GM18873 (cell line): Measurements from ENCODE around the gene ARID1A.
"Not testable (repeated sequence)": the region's sequence is repeated elsewhere in the genome, so short reads cannot be mapped to it uniquely, and the experiment has no call there.

Experiments used
- ATAC-seq: cut with Tn5 transposase; IDR thresholded peaks from one replicate; pipeline ENCODE4 v1.9.1; 2021; ENCODE audit warnings: mild to moderate bottlenecking, moderate library complexity, moderate number of reproducible peaks; ENCODE audit not compliant: unreplicated experiment, low FRiP score

ARID1A gene

DNA sequence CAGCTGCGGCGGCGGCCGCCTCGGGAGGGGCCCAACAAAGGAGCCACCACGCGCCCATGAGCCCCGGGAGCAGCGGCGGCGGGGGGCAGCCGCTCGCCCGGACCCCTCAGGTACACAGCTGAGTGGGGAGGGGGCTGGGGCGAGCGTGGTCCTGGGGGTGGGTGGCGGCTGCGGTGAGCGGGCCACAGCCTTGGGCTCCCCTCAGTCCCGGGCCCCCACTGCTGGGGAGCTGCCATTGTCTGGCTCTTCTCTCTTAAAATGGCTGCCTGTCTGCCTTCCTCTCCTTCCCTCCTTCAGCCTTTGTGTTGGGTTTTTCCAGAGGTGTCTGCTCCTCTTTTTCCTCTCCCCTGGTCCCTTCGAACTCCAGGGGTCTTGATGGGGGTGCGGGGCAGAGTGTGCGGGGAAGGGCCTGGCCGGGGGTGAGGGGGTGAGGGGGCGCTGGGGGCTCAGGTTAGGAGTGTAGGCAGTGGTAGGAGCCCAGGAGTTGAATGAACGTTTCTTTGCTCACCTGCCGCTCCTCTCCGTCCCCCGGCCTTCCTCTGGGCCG is 1.7 kb downstream of the ARID1A start:
- no peak for ATAC-seq

DNA sequence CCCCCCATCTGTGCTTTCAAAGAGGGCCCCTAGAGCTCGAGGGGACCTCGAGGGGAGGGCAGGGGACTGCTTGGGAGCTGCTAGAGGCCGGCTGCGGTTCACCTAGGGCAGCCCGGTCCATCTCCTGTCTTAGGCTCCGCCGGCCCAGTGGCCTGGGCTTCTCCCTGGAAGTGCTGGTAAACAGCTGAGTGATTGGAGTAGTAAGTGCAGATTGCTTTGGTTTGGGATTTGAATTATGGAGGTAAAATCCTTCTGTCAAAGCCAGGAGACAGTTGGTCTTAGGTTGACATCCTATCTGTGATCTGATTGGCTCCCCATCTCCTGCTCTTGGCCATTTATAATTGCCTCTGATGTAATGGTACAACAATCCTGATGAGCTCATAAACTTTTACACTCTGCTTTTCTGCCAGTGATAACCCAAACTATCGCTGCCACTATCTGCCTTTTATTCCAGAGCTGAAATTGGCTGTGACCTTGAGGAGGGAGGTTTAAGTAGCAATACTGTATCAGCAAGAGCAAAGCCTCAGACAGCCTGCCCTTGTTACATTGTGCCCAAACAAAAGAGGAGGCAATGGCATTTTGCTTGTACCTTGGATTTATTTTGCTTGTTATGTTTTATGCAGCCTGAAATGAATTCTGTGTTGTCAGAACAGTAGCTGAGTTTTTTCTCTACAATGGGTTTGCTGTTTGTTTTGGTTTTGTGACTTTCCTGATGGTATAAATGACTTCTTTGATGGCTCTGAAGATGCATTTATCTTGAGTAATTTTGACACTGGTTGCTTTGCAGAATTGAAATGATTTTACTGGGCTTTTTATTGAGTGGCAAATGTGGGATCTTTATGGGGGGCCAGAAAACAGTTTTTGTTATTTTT is 2.4 kb downstream of the ARID1A start:
- no peak for ATAC-seq

DNA sequence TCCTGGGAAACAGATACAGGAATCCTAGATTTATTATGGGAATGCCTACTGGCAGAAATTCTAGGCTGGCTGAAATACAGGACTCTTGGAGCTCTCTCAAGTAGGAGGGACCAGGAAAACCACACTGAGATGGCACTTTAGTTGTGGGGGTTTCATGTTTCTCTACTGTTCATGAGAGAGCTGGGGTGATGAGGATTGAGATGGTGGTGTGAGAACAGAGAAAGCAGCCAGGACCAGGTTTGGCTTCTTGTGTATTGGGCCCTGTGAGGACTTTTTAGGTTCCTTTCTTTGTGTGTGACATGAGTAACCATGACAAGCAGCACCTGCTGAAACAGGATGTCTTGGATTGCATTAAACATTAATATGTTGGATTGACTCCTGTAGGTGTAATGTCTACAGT is 4.9 kb downstream of the ARID1A start:
- ATAC-seq: no peak

DNA sequence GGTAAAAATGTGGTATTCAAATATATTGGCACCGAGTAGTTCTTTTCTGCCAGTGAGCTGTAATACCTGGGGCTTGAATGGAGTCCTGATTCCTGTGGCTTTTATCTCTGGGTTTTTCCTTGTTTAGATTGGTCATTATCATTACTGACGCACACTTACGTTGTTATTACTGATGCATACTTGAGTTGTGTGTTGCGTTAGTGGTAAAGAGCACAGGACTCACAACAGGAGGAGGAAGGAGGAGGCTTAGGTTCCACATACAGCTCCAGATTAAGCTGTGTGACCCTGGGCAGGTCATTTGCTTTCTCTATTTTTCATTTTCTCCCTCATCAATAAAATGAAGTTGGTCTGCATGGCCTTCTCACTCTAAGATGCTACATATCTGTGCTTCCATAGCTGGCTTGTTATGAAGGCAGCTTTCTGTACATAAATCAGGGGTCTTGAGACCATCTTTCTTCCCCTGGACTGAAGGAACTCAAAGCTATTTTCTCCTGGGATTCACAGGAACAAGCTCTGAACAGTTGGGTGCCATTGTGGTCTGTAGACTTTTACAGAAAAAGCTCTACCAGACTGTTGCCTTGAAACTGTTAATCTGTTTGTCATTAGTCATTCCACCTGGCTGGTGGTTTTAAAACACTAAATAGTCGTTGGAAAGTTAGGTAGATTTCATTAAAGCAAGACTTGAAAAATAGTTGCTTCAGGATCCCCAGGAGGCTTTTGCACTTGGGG is 5.6 kb downstream of the ARID1A start:
- ATAC-seq: no peak

DNA sequence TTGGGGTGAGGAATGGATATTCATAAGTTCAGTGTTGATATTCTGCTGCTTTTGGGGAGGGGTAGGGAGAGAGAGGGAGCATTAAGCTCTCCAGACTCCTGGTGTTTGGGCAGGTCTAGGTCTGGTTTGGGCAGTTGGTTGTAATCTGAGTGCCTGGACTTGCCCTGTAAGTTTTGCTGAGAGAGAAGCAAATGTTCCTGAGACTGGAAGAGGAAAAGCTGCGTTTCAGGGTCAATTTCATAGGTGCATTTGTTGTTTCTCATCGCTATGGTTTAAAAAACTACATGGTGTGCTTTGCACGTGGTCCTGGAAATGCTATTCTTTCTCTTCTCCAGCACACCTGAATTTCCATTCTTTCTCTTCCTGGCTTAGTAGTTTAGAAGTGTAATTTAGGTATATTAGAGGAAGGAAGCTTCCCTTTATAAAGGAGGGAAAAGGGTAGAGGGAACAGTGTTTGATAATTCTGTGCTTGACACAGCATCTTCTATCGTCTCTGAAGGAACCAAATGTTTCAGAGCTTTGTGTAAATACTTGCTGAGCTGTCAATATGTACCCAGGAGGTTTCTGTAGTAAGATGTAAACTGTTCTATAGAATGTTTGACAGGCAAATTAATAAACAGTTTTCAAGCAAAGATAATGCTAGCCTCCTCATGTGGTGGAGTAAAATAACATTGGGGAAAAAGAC is 6.3 kb downstream of the ARID1A start:
- ATAC-seq: no peak

DNA sequence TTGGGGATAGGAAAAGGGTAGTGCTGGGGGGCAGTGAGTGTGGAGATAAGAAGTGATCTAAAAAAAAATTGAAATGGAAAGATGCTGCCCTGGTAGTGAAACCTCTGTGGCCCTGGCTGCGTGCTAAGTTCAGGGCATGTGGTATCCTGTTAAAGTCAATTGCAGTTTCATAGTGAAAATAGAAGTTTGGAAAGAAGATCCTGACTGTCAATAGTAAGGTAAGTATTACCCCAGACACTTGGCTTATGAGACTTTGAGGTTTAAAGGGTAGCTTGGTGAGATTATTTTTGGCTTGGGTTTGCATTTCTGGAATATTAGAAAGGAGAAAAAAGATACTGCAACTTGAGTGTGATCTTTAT is 6.8 kb downstream of the ARID1A start:
- ATAC-seq: no peak

DNA sequence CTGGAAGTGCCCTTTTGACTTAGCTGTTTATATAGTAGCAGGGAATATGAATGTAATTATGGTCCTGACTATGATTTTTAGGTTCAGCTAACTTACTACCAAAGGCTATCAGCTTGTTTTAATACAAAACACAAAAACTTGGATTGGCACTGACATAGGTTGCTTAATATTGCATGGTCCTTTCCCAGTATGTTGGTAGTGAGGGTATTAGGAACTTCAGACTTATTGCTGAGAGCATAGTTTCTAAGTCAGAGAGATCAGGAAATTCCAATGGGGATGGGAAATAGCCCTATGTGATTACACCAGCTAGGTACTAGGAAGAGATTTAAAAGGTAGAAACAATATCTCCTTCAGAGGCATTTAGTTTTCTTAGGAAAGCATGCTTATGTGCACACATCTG is 7.7 kb downstream of the ARID1A start:
- ATAC-seq: no peak

DNA sequence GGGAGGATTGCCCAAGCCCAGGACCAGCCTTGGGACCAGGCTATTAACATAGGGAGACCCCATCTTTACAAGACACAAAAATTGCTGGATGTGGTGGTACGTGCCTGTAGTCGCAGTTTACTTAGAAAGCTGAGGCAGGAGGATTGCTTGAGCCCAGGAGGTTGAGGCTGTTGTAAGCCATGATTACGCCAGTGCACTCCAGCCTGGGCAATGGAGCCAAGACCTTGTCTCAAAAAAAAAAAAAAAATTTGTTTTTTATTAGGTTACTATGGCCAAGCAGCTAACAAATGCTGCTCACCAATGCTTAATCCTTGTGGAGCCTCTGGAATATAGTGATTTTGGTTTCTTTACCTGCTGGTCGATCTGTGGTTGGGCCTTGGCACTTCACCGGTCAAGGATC is 8.8 kb downstream of the ARID1A start:
- ATAC-seq: no peak

DNA sequence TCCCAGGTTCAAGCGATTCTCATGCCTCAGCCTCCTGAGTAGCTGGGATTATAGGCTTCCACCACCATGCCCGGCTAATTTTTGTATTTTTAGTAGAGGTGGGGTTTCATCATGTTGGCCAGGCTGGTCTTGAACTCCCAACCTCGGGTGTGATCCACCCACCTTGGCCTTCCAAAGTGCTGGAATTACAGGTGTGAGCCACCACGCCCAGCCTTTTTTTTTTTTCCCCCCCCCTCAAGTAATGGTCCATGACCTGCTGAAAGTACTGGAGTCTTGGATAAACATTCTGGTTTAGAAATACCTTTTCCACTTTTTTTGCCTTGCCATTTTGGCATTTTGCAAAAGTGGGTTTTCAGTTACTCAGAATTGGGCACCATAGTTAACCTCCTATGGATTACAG is 9.4 kb downstream of the ARID1A start:
- not testable (repeated sequence) for ATAC-seq

DNA sequence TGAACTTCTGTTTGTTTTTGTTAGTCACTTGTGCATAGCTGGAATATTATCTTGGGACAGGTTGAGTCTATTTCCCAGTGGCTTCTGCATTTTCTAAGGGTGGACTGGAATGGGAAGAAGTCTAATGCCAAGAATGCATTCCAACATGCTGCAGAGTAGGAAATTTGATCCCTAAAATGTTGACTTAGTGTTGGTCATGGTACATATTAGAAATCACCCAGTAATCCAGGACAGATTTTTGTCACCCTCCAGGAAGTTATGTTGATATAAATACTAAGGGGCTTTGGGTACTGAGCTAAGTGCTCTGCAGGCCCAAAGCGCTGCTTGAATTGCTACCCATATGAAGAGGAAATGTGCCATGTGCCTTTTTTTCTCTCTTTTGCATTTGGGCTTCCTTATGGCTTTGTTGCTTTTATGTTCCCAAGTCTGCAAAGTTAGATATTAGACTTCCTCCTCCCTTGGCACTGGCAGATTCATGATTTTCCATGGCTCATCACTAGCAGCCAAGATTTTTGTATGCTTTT is 10.0 kb downstream of the ARID1A start:
- ATAC-seq: no peak

DNA sequence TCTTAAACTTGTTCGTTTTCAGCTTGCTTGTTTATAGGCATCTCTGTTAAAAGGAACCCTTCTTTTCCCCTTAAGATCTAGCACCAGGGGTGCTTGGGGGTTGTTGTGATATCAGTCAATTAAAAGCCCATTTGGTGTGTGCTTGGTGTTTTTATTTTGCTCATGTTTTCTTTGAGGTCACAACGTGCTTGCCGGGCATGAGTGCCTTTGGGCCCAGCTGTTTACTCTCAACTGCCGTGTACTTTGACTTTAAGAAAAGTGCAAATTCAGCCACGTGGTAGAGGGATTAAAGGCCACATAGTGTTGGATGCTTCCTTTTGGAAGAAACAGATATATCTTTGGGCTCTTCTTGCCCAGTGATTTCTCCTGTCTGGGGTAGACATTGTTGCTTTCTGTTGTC is 10.5 kb downstream of the ARID1A start:
- ATAC-seq: no peak

DNA sequence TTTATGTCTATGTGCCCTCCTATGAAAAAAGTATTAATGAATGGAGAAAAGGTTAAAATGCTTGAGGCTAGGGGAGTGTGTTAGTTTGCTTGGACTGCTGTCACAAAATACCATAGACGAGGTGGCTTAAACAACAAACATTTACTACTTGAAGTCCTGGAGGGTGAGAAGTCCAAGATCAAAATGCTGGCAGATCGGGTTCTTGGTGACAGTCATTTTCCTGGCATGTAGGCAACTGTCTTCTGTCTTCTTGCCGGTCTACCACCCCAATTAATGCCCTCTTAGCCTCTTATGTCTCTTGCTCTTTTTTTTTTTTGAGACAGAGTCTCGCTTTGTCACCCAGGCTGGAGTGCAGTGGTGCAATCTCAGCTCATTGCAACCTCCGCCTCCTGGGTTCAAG is 15.0 kb downstream of the ARID1A start:
- no peak for ATAC-seq

DNA sequence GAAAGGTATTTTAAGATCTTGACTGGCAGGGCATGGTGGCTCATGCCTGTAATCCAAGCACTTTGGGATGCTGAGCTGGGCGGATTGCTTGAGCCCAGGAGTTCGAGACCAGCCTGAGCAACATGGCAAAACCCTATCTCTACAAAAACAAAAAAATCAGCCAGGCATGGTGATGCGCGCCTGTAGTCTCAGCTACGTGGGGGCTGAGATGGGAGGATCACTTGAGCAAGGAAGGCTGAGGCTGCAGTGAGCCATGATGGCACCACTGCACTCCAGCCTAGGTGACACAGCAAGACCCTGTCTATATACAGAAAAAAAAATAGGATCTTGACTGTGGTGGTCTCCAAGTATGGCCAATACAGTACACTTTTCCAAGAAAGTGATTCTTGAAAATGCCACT is 16.0 kb downstream of the ARID1A start:
- no peak for ATAC-seq

DNA sequence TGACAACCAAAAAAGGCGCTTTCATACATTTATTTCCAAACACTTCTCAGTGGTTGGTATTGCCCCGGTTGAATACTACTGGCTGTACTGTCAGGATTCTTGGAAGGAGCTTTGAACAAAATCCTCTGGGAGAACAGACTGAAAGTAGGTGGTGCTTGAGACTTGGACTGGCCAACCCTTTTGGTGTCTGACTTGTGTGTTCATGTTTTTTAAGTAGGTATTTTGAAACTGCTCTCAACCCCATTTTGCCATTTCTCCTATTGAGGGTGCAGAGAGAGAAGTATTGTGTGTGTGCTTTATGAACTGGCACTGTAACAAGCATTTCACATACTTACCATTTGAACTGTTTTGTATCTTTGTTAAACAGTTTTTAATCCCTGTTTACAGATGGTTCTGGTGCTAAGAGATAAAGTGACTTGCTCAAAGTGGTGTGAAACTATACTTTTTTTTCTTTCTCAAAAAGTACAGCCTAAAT is 21.2 kb downstream of the ARID1A start:
- no peak for ATAC-seq

DNA sequence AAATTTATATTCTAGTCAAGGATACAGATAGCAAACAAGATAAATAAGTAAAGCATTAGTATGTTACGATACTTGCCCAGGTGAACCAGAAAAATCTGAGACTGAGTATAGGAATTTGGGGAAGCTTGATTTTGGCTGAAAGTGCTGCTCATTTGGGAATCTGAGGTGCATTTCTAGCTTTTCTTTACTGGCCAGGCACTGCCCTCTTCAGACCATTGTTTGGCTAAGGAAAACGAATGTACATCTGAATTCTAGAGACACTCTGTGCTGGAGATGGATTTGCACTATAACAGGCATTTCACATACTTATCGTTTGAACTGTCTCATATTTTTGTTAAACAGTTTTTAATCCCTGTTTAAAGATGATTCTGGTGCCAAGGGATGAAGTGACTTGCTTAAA is 23.4 kb downstream of the ARID1A start:
- ATAC-seq: no peak

DNA sequence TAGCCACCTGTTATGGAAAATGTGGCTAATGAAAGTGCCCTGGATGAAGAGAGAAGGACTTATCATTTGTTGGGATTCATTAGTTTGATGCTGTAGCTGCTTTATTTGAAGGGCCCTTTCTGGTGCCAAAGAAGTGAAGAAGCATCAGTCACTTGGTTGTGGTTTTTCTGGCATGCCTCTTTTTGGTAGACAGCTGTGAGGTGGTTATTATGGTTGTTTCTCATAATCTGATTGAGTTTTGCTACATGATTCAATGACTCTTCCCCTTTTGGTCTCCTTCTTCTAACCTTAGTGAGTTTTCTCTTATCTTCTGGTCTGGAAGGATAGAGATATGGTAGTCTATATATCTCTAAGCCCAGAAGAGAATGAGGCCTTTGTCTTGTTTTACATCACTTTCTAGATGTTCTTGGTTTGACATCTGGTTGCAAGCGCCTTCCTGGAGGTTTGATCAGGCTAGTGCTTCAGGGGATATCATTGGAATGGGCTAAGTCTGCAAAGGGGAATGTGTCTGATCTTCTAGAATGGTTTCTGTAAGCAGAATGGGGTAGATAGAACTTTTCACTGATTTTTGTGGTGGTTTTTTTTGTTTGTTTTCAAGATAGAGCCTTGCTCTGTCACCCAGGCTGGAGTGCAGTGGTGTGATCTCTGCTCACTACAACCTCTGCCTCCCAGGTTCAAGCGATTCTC is 26.0 kb downstream of the ARID1A start:
- no peak for ATAC-seq

DNA sequence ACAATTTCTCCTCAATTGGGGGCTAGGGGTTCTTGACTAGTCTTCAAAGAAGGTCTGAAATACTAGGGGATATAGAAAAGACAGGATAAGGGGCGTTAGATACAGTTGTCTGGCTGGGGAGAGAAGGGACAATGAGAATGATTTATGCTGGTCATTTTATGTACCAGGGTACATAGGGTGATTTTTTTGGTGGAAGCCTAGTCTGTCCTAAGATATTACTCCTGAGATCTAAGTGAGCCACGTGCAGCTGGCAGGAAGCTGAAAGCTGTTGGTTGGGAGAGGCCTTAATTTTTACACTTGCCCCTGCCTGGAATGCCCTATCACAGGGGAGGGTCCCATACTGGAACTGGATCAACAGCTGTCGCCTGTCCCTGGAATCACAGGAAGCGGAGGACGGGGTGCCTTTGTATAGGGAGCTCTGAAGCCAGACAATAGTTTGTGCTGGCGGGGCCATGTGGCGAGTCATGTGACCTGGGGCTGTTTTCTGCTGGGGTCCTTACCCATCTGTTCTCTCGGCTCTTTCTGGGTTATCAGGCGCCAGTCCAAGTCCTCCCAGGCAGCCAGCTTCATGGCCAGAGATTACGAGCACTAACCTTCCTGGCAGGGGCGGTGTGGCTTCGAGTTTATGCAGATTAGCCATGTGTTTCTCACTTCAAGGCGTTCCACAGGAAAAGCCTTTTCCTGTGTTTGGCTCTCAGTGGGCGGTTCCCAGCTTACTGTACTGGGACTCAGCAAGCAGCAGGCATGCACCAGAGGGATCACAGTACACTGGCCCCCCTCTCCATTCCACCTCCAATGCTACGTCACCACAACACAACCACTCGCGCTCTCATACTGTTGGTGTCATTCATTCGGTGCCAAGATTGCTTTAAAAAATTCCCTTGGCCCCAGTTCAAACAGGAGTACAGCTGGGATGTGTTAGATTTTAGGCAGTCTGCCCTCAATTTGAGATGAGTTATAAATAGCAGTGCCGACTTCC is 27.5 kb downstream of the ARID1A start:
- ATAC-seq: no peak

DNA sequence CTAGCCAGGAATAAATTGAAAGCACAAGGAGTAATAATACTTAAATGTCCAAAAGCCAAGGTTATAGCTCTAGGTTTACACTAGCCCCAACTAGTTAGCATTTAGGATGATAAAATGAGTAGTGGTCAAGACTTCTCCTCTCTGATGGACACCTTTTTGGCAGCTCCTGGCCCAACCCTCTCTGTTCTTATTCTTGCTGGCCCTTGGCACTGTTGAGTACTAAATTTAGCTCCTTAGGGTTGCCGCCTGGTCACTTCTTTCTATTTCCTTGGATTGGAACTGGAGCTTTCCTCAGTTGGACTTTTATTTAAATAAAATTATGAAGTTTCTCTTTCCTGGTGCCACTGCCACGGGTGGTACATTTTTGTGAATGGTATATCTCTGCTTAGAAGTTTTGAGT is 28.3 kb downstream of the ARID1A start:
- no peak for ATAC-seq

DNA sequence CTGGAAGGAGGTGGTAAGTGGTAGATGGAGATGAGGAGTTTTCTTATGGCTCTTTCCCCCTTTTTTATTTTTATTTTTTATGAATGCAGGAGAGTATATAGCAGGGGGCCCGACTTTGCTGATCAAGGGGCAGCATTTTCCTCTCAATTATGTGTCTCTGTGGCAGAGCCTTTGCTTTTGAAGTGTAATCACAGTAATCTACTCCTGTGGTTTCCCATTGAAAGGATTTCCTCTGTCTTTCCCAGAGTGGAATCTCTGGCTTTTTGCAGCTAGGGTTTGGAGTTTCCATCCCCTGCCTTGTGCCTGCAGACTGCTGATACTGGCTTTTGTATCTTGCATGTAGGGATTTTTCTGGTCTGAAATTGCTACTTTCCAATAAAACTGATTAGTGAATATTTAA is 29.1 kb downstream of the ARID1A start:
- ATAC-seq: no peak
